ENCODE data around the gene GLIPR1L2.

- no peak for TF ChIP-seq CTCF (IDR thresholded peaks at IDR 0.05; ENCODE audit: control extremely low read depth in 1 of 3, insufficient read depth in 1 of 3, low read depth in 1 of 3, low read length in 3 of 3)
- no peak for TF ChIP-seq BRCA1 (IDR thresholded peaks at IDR 0.05; ENCODE audit: low read depth, low read length)
- no peak for TF ChIP-seq ATF2 (IDR thresholded peaks at IDR 0.05; ENCODE audit: low read length)
- no peak for TF ChIP-seq ZNF274 (IDR thresholded peaks at IDR 0.05; ENCODE audit: borderline replicate concordance, extremely low read depth, low read length)
- TF ChIP-seq, protein P1, sequence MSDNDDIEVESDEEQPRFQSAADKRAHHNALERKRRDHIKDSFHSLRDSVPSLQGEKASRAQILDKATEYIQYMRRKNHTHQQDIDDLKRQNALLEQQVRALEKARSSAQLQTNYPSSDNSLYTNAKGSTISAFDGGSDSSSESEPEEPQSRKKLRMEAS (IDR thresholded peaks at IDR 0.05), result no peak
- no peak for TF ChIP-seq KDM1A (IDR thresholded peaks at IDR 0.05; ENCODE audit: borderline replicate concordance, low read length)
- TF ChIP-seq GTF2F1 (IDR thresholded peaks at IDR 0.05; ENCODE audit: borderline replicate concordance, low read depth, low read length), result no peak
- no peak for TF ChIP-seq POLR2A (IDR thresholded peaks at IDR 0.05; ENCODE audit: control extremely low read depth in 1 of 2, low read depth in 2 of 2, low read length in 2 of 2)
- no peak for TF ChIP-seq TAF1 (IDR thresholded peaks at IDR 0.05; ENCODE audit: low read depth, low read length)
- no peak for TF ChIP-seq HDAC2 (IDR thresholded peaks at IDR 0.05; ENCODE audit: borderline replicate concordance in 1 of 2, low read depth in 2 of 2, low read length in 2 of 2)
- no peak for TF ChIP-seq MAFK (IDR thresholded peaks at IDR 0.05; ENCODE audit: low read depth, low read length)
Measured at GRCh38 chr12:75374971-75375370, 15.9 kb upstream of the GLIPR1L2 start.

All from H1 (cell line).